ENCODE results near the gene MOSPD2.

DNA sequence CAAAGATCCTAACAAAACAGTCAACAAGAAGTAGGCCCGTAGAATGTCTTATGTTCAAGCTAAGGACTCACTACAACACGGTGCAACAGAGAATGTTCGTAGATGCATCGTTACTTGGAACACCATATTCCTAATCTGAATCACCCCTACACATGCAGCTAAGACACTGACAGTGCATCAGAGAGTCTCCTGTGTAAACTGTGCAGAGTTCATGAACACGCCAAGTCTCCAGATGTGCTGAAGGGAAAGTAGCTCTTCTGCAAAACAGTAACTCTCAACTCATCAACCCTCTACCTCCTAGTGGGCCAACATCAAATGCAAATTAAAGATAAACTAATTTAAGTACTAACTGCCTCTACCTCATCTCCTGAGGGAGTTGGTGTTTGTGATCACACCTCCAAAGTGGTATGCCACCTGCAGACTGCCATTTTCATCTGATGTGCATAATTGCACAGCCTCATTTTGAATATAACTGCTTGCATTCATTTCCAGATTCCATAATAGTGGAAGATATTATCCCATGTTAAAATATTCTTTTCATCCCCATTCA is 73.5 kb downstream of the MOSPD2 start:
- TF ChIP-seq, protein P1, sequence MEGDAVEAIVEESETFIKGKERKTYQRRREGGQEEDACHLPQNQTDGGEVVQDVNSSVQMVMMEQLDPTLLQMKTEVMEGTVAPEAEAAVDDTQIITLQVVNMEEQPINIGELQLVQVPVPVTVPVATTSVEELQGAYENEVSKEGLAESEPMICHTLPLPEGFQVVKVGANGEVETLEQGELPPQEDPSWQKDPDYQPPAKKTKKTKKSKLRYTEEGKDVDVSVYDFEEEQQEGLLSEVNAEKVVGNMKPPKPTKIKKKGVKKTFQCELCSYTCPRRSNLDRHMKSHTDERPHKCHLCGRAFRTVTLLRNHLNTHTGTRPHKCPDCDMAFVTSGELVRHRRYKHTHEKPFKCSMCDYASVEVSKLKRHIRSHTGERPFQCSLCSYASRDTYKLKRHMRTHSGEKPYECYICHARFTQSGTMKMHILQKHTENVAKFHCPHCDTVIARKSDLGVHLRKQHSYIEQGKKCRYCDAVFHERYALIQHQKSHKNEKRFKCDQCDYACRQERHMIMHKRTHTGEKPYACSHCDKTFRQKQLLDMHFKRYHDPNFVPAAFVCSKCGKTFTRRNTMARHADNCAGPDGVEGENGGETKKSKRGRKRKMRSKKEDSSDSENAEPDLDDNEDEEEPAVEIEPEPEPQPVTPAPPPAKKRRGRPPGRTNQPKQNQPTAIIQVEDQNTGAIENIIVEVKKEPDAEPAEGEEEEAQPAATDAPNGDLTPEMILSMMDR (IDR thresholded peaks at IDR 0.05; ENCODE audit: extremely low read depth in 1 of 2, insufficient read depth in 1 of 2, low read depth in 1 of 2, low read length in 2 of 2) = no peak
- no peak for TF ChIP-seq POLR2AphosphoS5 (IDR thresholded peaks at IDR 0.05; ENCODE audit: insufficient read depth, low read depth, low read length)
- no peak for TF ChIP-seq FOS (IDR thresholded peaks at IDR 0.05; ENCODE audit: borderline replicate concordance, insufficient read depth, low read length)
- TF ChIP-seq POLR2A (IDR thresholded peaks at IDR 0.05; ENCODE audit: low read depth, low read length) = no peak

Measured in endothelial cell of umbilical vein (primary cell).